Activated CD8-positive, alpha-beta memory T cell treated with anti-CD3 and anti-CD28 coated beads for 4 hours (primary cell): ENCODE data around the gene CLBA1.
"Not testable (repeated sequence)": the region's sequence is repeated elsewhere in the genome, so short reads cannot be mapped to it uniquely, and the experiment has no call there.

Experiments used
- DNase-seq, 2 donors: peaks; one replicate each; pipeline ENCODE4 v3.0.0-alpha.2; 2020; ENCODE audit warnings: low read depth in 2 of 2

Gene CLBA1

GRCh38 chr14:105022276-105022670, 36.7 kb downstream of the CLBA1 start:
- no peak for DNase-seq

GRCh38 chr14:105023144-105023543, 37.6 kb downstream of the CLBA1 start:
- DNase-seq: no peak

GRCh38 chr14:105023791-105024480, 38.3 kb downstream of the CLBA1 start:
- DNase-seq: no peak

- DNase-seq: no peak
These were observed 39.8 kb downstream of the CLBA1 start for GRCh38 chr14:105025429-105025828.

GRCh38 chr14:105026033-105026785, 40.6 kb downstream of the CLBA1 start:
- no peak for DNase-seq

GRCh38 chr14:105026802-105027563, 41.4 kb downstream of the CLBA1 start:
- DNase-seq: no peak

- DNase-seq: not testable (repeated sequence)
These were observed 42.1 kb downstream of the CLBA1 start for GRCh38 chr14:105027718-105028117.

GRCh38 chr14:105028251-105028927, 42.8 kb downstream of the CLBA1 start:
- DNase-seq: no peak

- DNase-seq: no peak
These were observed 43.8 kb downstream of the CLBA1 start for GRCh38 chr14:105029402-105029801.

- no peak for DNase-seq
These were observed 44.6 kb downstream of the CLBA1 start for GRCh38 chr14:105030194-105030593.

- DNase-seq: no peak
These were observed 45.3 kb downstream of the CLBA1 start for GRCh38 chr14:105030836-105031396.

GRCh38 chr14:105032451-105032901, 46.9 kb downstream of the CLBA1 start:
- DNase-seq: not testable (repeated sequence)

- not testable (repeated sequence) for DNase-seq
These were observed 47.9 kb downstream of the CLBA1 start for GRCh38 chr14:105033412-105033900.

GRCh38 chr14:105034315-105035039, 48.9 kb downstream of the CLBA1 start:
- DNase-seq: no peak

- not testable (repeated sequence) for DNase-seq
These were observed 50.0 kb downstream of the CLBA1 start for GRCh38 chr14:105035616-105036015.

- DNase-seq: no peak
These were observed 54.0 kb downstream of the CLBA1 start for GRCh38 chr14:105039458-105040205.

- no peak for DNase-seq
These were observed 56.5 kb downstream of the CLBA1 start for GRCh38 chr14:105041841-105042765.

GRCh38 chr14:105042813-105043212, 57.2 kb downstream of the CLBA1 start:
- DNase-seq: no peak

- no peak for DNase-seq
These were observed 58.1 kb downstream of the CLBA1 start for GRCh38 chr14:105043641-105044040.
